HCT116 (cell line): ENCODE results near the gene CCR6. TPM values are rescaled to one million over a fixed set of nuclear protein-coding genes. Genes with fewer than 3 reads are reported as not detected.

Source experiments
- total RNA-seq: library from RNA; stranded (reverse); gene quantifications from one replicate; pipeline ENCODE4 v1.2.1, GENCODE V29; 2021; ENCODE audit not compliant: unreplicated experiment

Gene CCR6
- total RNA-seq, 1 experiment from 2014 or later: not detected

Other genes starting within 250 kb of the CCR6 start
- gene RNASET2, start 166.5 kb upstream of the CCR6 start, total RNA-seq: 32.8 TPM
- gene CEP43, start 123.7 kb upstream of the CCR6 start, total RNA-seq: 15.8 TPM
- not detected for gene GPR31, start 34.9 kb downstream of the CCR6 start, total RNA-seq
- not detected for gene UNC93A, start 168.2 kb downstream of the CCR6 start, total RNA-seq
- gene TTLL2, start 202.0 kb downstream of the CCR6 start, total RNA-seq: not detected